Stimulated activated CD8-positive, alpha-beta memory T cell treated with anti-CD3 and anti-CD28 coated beads, Interleukin-4, amount 100 ng/mL, for 4 hours (primary cell): Measurements from ENCODE around the gene ZNF146.
A peak's percentile ranks its signal among the peaks of the same experiment; 100 is the strongest.
"Not testable (repeated sequence)": the region's sequence is repeated elsewhere in the genome, so short reads cannot be mapped to it uniquely, and the experiment has no call there.

Source experiments
- DNase-seq, 2 donors: peaks; one replicate each; pipeline ENCODE4 v3.0.0-alpha.2; 2020; ENCODE audit warnings: low read depth in 2 of 2, low spot score in 1 of 2

Gene ZNF146

GRCh38 chr19:36214386-36215275, at the start of gene ZNF146, which contains the start of gene ZNF565:
ZNF146 (plus strand) TSS chr19:36215106; CDS start chr19:36236441, 21,335 bp downstream.
ZNF565 (minus strand) TSS chr19:36214665; CDS start chr19:36201985, 12,680 bp downstream.
- DNase-seq: peak; percentile 88 to 92

- DNase-seq: no peak
Observed at GRCh38 chr19:36169084-36169760, 45.7 kb upstream of the ZNF146 start.

- DNase-seq: no peak
Observed at GRCh38 chr19:36172852-36173251, 42.1 kb upstream of the ZNF146 start.

DNA sequence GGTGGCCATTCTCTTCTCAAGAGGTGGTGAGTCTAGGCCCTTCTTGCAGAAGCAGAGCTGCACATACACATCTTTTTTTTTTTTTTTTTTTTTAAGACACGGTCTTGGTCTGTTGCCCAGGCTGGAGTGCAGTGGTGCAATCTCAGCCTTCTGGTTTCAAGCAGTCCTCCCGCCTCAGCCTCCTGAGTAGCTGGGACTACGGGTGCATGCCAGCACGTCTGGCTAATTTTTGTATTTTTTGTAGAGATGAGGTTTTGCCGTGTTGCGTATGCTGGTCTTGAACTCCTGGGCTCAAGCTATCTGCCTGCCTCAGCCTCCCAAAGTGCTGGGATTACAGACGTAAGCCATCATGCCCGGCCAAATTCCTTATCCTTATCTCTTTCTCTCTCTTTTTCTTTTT, 41.1 kb upstream of the ZNF146 start:
- not testable (repeated sequence) for DNase-seq

GRCh38 chr19:36179077-36179476, 35.8 kb upstream of the ZNF146 start:
- DNase-seq: not testable (repeated sequence)

DNA sequence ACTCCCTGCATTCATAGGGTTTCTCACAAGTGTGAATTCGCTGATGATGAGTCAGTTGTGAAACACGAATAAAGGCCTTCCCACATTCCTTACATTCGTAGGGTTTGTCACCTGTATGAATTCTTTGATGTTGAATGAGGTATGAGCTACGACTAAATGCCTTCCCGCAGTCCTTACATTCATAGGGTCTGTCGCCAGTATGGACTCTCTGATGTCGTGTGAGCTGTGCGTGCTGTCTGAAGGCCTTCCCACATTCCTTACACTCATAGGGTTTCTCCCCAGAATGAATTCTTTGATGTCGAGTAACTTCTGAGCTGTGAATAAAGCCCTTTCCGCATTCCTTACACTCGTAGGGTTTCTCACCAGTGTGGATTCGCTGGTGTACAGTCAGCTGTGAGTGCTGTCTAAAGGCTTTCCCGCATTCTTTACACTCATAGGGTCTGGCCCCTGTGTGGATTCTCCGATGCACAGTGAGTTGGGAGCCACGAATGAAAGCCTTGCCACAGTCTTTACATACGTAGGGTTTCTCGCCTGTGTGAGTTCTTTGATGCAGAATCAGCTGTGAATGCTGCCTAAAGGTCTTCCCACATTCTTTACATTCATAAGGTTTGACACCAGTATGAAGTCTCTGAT, 32.2 kb upstream of the ZNF146 start:
- DNase-seq: no peak

GRCh38 chr19:36183245-36183628, 31.7 kb upstream of the ZNF146 start:
- DNase-seq: no peak

DNA sequence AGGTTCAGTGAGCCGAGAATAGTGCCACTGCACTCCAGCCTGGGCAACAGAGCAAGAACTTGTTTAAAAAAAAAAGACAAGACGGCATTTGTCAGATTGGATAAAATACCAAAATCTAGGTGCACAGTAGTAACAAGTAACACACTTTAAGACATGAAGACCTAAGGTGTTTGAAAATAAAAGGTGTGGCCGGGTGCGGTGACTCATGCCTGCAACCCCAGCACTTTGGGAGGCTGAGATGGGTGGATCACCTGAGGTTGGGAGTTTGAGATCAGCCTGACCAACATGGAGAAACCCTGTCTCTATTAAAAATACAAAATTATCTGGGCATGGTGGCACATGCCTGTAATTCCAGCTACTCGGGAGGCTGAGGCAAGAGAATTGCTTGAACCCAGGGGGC, 28.2 kb upstream of the ZNF146 start:
- not testable (repeated sequence) for DNase-seq

DNA sequence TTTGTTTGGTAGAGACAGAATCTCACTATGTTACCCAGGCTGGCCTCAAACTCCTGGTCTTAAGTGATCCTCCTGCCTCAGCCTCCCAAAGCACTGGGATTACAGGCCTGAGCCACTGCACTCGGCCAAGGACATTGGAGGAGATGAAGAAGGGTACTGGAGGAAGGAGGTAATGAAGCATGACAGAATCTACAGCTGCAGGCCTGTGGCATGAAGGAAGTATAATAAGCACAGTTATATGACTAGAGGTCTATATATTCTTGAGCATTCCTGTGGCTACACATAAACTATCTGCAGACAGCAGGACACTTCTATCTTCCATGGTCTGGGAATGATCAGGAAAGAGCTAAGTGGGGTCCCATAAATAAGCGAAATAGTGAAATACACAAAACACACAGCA, 18.7 kb upstream of the ZNF146 start:
- no peak for DNase-seq

GRCh38 chr19:36198119-36198518, 16.8 kb upstream of the ZNF146 start:
- no peak for DNase-seq

DNA sequence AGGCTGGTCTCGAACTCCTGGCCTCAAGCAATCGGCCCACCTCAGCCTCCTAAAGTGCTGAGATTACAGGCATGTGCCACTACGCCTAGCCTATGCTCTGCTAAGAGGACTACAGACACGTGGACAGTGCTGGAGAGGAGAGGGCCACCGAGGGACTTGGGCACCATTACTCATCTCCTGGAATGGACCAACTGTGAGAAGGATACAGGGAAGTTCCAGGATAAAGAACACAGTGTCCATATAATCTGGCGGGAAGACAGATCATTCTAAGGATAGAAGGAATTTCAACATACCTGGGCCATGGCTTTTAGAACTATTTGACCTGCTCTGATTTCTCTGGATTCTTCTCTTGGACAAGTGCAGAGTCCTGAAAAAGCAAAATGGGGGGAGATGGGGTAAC, 13.2 kb upstream of the ZNF146 start:
- DNase-seq: no peak

DNA sequence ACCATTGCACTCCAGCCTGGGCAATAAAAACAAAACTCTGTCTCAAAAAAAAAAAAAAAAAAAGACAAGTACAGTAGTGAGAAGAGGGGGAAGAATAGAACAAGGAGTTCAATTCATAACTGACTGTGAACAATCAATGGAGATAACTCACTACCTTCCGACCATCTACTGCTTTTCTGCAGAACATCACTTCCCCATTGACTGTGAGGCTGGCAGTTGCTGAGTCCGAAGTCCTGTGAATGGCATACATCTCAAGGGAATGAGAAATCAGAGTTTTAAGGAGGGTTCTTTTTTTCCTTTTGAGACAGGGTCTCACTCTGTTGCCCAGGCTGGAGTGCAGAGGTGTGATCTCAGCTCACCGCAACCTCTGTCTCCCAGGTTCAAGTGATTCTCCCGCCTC, 11.6 kb upstream of the ZNF146 start:
- no peak for DNase-seq

DNA sequence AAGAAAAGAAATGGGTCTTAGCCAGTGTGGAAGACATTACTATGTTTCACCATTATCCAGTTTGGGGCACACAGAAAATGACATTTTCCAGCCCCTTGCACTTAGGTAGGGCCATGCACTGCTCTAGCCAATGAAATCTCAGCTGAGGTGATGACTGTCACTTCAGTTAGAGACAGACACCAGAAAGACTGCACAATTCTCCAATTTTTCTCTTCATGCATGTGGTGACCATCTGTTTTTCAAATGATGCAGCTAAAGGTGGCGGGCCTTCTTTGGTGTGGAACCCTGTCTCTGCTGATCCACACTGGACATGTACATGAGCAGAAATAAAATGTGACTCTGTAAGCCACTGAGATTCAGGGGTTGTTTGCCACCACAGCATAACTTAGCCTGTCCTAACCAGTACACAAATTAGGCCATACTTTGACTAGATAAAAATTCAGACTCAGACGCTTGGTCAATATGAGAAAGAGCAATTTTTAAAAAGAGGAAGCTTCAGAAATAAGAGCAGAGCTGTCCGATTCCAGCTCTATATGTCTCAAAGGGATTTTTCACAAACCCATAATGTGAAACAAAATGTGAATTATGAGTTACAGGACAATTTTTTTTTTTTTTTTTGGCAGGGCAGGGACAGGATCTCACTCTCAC, 7.2 kb upstream of the ZNF146 start:
- no peak for DNase-seq

- no peak for DNase-seq
Observed at GRCh38 chr19:36209372-36209771, 5.5 kb upstream of the ZNF146 start.

GRCh38 chr19:36210497-36210896, 4.4 kb upstream of the ZNF146 start:
- DNase-seq: no peak

GRCh38 chr19:36212895-36213294, 2.0 kb upstream of the ZNF146 start:
- DNase-seq: no peak

DNA sequence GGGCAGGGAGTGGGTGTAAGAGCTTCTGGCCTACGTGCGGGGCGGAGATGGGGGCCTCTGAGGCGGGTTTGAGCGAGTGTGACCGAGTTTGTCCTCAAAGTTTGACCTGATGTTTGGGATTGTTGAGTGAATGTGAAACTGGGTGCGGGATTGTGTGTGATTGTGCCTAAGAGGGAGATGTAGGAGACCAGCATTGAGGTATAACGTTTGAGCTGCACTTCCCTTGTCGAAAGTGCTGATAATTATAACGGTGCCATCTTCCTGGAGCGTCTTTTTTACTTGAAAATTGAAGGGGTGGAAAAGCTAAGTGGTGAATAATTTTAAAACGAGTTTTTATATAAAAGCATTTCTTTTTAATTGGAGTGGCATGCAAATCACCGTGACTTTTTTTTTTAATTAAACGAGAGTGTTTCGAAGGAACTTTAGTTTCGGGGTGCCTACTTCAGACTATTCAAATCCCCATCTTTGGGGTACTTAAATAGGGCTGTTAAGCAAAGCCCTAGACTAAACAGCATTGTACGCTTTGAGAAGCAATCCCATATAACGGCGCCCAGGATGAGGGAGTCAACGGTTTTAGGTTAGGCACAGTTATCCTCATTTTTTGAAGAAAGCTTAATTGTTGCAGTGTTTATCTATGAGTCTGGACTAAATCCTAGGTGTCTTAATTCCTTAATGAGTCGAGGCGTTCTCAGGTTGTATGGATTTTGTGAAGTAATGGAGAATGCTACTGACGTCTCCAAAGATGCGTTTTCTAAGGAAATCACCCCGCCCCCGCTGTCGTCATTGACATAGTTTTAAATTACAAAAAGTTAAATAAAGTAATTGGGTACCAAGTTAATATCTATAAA, 594 bp downstream of the ZNF146 start:
- DNase-seq: no peak

GRCh38 chr19:36221474-36221873, 6.6 kb downstream of the ZNF146 start:
- no peak for DNase-seq

GRCh38 chr19:36222503-36222902, 7.6 kb downstream of the ZNF146 start:
- DNase-seq: no peak

DNA sequence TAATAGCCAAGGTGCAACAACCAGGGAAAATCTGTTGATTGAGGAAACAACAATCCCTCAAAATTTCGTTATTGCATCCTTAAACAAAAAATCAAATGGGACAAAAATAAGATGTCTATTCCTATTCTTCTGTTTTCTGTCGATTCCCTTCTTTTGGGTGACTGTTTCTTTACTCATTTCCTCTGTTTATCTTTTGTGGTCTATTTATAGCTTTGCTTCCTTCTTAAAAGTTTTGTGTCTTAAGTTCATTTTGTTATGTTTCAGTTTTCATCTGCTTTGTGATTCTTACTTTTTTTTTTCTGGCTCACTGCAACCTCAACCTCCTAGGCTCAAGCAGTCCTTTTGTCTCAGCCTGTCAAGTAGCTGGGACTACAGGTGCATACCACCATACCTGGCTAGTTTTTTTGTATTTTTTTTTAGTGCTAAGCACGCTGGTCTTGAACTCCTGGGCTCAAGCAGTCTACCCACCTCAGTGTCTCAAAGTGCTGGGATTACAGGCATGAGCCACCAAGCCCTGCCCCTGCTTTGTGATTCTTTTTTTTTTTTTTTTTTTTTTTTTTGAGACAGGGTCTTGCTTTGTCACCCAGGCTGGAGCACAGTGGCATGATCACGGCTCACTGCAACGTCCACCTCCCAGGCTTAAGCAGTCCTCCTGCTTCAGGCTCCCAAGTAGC, 10.4 kb downstream of the ZNF146 start:
- DNase-seq: no peak
